OCI-LY7 (cell line): ENCODE measurements around the gene ATP6V0C. TPM values are rescaled to one million over a fixed set of nuclear protein-coding genes. Genes with fewer than 3 reads are reported as not detected.

ENCODE experiments used
- BruUV-seq: library from RNA; stranded (reverse); fragments of 400-500 nt; replicated peaks from 2 replicates; lab custom pipeline; 2021; lab: Mats Ljungman, UMichigan
- CTCF ChIA-PET: fragments of 300-600 bp; sonication (Branson Sonifier 250); formaldehyde crosslinking; loops from one replicate; lab custom pipeline; 2022; ENCODE audit warnings: antibody characterized with exemption; ENCODE audit not compliant: unreplicated experiment; lab: Charles Lee
- POLR2A ChIA-PET: fragments of 300-600 bp; sonication (Branson Sonifier 250); formaldehyde crosslinking; loops from one replicate; lab custom pipeline; 2022; ENCODE audit warnings: antibody characterized with exemption; lab: Charles Lee
- DNase-seq: peaks from one replicate; pipeline ENCODE4 v3.0.0-alpha.2; 2015; ENCODE audit warnings: low spot score
- H2AFZ ChIP-seq: fragments of 200-600 bp; sonication (generic), shearing (Covaris generic); 2 replicates; pipeline ENCODE4 v1.6.1; 2014; ENCODE audit warnings: mild to moderate bottlenecking, antibody characterized with exemption, low read length, moderate library complexity
- H3K27ac ChIP-seq: fragments of 200-600 bp; sonication (generic); 2 replicates; pipeline ENCODE4 v1.5.1; 2014; ENCODE audit warnings: mixed run types, low read depth, mild to moderate bottlenecking, moderate library complexity, low read length, inconsistent platforms; ENCODE audit not compliant: poor library complexity, severe bottlenecking
- H3K36me3 ChIP-seq: fragments of 200-600 bp; sonication (generic); 2 replicates; pipeline ENCODE4 v1.6.1; 2014; ENCODE audit warnings: mild to moderate bottlenecking, antibody characterized with exemption, low read length, moderate library complexity, mixed read lengths; ENCODE audit not compliant: insufficient read depth
- H3K4me1 ChIP-seq: fragments of 200-600 bp; sonication (generic); 2 replicates; pipeline ENCODE4 v1.5.1; 2014; ENCODE audit warnings: mild to moderate bottlenecking, low read length; ENCODE audit not compliant: insufficient read depth, poor library complexity, severe bottlenecking
- H3K4me2 ChIP-seq: fragments of 200-600 bp; sonication (generic); 2 replicates; pipeline ENCODE4 v1.6.1; 2014; ENCODE audit warnings: mild to moderate bottlenecking, low read length
- H3K4me3 ChIP-seq: fragments of 200-600 bp; sonication (generic); 2 replicates; pipeline ENCODE4 v1.5.1; 2014; ENCODE audit warnings: mild to moderate bottlenecking, low read depth, low read length; ENCODE audit not compliant: poor library complexity, severe bottlenecking
- H3K79me2 ChIP-seq: fragments of 200-600 bp; sonication (generic); 2 replicates; pipeline ENCODE4 v1.6.1; 2016; ENCODE audit warnings: low read depth, mild to moderate bottlenecking, low read length, moderate library complexity, mixed read lengths; ENCODE audit not compliant: insufficient read depth
- H3K9me2 ChIP-seq: fragments of 200-600 bp; sonication (generic); 2 replicates; pipeline ENCODE4 v1.6.1; 2016; ENCODE audit warnings: mild to moderate bottlenecking, low read length, mixed read lengths; ENCODE audit not compliant: insufficient read depth
- H3K9me3 ChIP-seq: fragments of 200-600 bp; sonication (generic); 2 replicates; pipeline ENCODE4 v1.6.1; 2014; ENCODE audit warnings: mild to moderate bottlenecking, mixed run types, low read length, mixed read lengths
- H4K20me1 ChIP-seq: fragments of 200-600 bp; sonication (generic); 2 replicates; pipeline ENCODE4 v1.6.1; 2014; ENCODE audit warnings: mild to moderate bottlenecking, antibody characterized with exemption, low read length, moderate library complexity, mixed read lengths; ENCODE audit not compliant: insufficient read depth
- CTCF ChIP-seq: fragments of 200-600 bp; sonication (generic); conservative IDR thresholded peaks from 2 replicates; pipeline ENCODE4 v1.5.1; 2014; ENCODE audit warnings: mild to moderate bottlenecking, antibody characterized with exemption, low read length, moderate library complexity, mixed read lengths
- EZH2phosphoT487 ChIP-seq: fragments of 200-600 bp; sonication (generic); IDR thresholded peaks from 2 replicates; pipeline ENCODE4 v1.6.1; 2018; ENCODE audit warnings: low read depth, borderline replicate concordance, mild to moderate bottlenecking, mixed run types, antibody characterized with exemption, low read length, moderate library complexity, mixed read lengths
- intact Hi-C: fragments of 100-400 bp; cut with micrococcal nuclease; formaldehyde crosslinking; loops from one replicate; pipeline ENCODE4 v1.10.0; 2022; ENCODE audit not compliant: unreplicated experiment
- total RNA-seq, 2 experiments: library from RNA; depleted of rRNA in 1 of 2; stranded (reverse); fragments of >200 nt in 1 of 2; shearing (Covaris generic) in 1 of 2; gene quantifications; 2 replicates each; pipeline ENCODE4 v1.2.3, GENCODE V29; 2014 to 2022

ATP6V0C gene
- total RNA-seq, 2 experiments from 2014 or later = 16.4 to 94.3 TPM

- no peaks in the 10 kb centered on the region for H3K9me3 ChIP-seq
- no TSS peak for BruUV-seq
- H2AFZ ChIP-seq = no peak overlapping the region
- peaks cover 37% of the 10 kb centered on the region for H3K36me3 ChIP-seq
- no peaks in the 10 kb centered on the region for H3K9me2 ChIP-seq
- ChIA-PET CTCF (no interaction called here), POLR2A (interaction anchor here (1.0 kb wide), 1 partner anchor 31 kb away, joined by 3 read pairs; no protein-coding TSS in a partner anchor)
- no peaks in the 10 kb centered on the region for H3K79me2 ChIP-seq
- no peaks in the 10 kb centered on the region for H4K20me1 ChIP-seq
- peak overlapping the region; percentile 44; the same call in 1 of the 2 replicates for H3K4me2 ChIP-seq
- H3K4me1 ChIP-seq = peaks cover 10% of the 10 kb centered on the region
- H3K4me3 ChIP-seq = no peak overlapping the region
- DNase-seq = peak; percentile 83
- intact Hi-C loops = loop anchor here (1.0 to 2.0 kb wide), 2 partner anchors 26 to 71 kb away; partner anchors contain the start of gene TBC1D24
- H3K27ac ChIP-seq = no peak overlapping the region
- TF ChIP-seq EZH2phosphoT487 = no peak
- TF ChIP-seq CTCF = peak; percentile 98
Measured at GRCh38 chr16:2500918-2501750, 12.6 kb upstream of the ATP6V0C start.

- TF ChIP-seq CTCF = no peak
- TF ChIP-seq EZH2phosphoT487 = no peak
- peaks cover 18% of the 10 kb centered on the region for H3K4me1 ChIP-seq
- CTCF ChIA-PET = no interaction called here
- H3K9me3 ChIP-seq = no peaks in the 10 kb centered on the region
- no peaks in the 10 kb centered on the region for H3K79me2 ChIP-seq
- H3K9me2 ChIP-seq = no peaks in the 10 kb centered on the region
- no peaks in the 10 kb centered on the region for H4K20me1 ChIP-seq
- H3K4me3 ChIP-seq = no peak overlapping the region
- H3K36me3 ChIP-seq = peaks cover 27% of the 10 kb centered on the region
- intact Hi-C loops = loop anchor here (1.0 to 2.0 kb wide), 2 partner anchors 27 to 72 kb away; partner anchors contain the start of gene TBC1D24
- POLR2A ChIA-PET = interaction anchor here (1.0 kb wide), 1 partner anchor 32 kb away, joined by 3 read pairs; no protein-coding TSS in a partner anchor
- H2AFZ ChIP-seq = no peak overlapping the region
- DNase-seq = no peak
- no peak overlapping the region for H3K27ac ChIP-seq
- no TSS peak for BruUV-seq
- H3K4me2 ChIP-seq = no peak overlapping the region; the same call in 1 of the 2 replicates
Measured at GRCh38 chr16:2501946-2502895, 11.5 kb upstream of the ATP6V0C start.
